CD4-positive, alpha-beta T cell treated with Interleukin-17A for 4 hours (primary cell): ENCODE measurements around the gene NOL11.
"Not testable (repeated sequence)": the region's sequence is repeated elsewhere in the genome, so short reads cannot be mapped to it uniquely, and the experiment has no call there.

Experiments used
- DNase-seq: peaks from one replicate; pipeline ENCODE4 v3.0.0-alpha.2; 2020; ENCODE audit warnings: mixed read lengths

The NOL11 gene

GRCh38 chr17:67717624-67718324 lies at the start of gene NOL11:
NOL11 (plus strand) TSS chr17:67717936; CDS start chr17:67717948, 12 bp downstream.
- peak; percentile 99 for DNase-seq

DNA sequence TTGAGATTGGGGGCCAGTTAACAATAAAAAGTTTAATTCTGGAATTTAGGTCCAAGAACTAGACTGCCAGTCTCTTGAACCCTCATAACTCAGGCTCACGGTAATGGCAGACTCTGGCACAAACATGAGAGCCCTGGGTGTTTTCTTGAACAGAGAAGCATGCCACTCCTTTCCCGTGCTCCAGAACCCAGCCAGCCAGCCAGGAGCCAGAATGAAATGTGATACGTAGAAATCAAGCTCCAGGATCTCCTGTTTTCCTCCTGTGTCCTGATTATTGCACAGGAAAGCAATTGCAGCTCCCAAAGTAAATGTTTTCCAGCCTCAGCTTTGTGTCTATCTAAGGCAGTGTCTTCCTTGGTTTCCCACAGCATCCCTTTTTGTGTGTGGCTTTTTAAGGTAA lies 46.2 kb upstream of the NOL11 start:
- DNase-seq, result no peak

DNA sequence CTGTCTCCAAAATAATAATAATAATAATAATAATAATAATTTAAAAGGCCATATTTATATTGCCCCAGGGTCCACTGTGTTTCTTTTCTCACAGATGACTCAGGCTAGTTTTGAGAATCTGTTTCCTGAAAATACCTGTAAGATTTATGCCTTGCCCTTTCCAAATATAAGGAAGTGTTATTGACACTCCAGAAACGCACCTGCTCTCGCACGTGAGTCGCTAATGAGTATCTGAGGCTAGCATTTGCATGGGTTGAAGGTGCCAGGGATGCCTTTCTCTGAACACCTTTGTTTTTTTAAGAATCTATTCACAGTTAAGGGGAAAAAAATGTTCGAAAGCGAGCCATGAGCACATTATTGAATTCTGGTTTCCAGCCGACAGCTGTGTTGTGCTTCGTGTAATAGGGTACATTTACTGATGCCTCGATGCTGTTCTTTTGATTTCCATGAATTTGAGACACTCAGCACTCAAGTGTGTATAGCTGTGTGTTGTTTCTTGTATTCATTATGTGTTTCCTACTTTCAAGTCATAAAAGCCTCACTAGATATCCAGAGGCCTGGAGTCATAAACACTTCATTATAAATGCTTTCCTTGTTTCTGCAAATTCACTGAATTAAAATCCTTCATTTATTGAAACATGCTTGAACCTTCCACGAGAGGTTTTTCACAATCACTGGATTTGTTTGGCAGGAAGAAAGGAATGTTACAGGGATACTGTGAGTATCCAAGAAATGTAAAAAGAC lies 45.0 kb upstream of the NOL11 start:
- DNase-seq, result no peak

DNA sequence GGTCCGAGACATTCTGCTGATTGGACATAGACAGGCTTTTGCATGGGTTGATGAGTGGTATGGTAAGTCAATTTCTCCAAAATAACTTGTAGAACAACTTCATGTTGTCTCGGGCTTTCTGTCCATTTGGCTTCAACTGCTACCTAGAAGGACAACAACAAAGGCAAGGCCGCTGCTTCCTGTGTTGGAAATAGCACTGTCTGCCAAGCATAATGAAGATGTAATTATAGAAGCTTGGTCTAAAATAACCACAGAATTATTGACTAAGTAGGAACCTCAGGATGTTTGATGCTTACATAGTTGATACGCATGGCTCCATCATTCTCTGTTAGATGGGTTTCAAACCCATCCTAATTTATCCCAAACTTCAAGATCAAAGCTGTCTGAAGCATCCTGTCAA lies 42.3 kb upstream of the NOL11 start:
- no peak for DNase-seq

DNA sequence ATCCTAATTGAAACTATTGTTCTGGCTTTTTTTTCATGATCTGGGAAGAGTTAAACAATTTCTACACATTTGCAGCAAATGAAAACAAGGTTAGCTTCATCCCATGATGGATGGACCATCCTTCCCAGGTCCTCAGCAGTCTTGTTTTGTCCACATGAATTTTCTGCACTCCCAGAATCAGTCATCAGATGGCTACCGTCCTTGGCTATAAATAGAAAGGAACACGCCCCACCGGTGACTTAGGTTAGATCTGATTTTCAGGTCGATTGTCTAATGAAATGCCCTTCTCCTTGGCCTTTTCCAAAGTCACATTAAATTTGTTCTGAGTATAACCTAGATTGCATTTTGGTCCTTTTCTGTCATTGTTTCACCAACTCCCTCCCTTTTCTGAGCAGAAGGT lies 41.4 kb upstream of the NOL11 start:
- DNase-seq, result no peak

DNA sequence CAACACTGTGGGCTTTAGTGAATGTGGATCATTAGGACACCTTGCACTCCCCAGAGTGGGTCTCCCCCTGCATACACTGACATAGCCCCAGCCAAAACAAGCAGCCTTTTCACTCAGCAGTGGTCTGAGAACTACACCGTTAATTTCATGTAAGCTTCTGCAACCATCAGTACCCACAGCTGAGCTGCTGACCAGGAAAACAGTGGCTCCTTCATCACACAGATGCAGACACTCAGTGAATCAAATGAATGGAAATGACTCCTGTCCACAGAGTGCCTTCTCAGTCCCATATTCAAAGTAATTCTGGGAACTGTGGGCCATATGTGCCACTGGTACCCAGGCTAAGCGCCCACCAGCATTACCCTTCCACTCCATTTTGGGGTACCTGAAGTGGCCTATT lies 39.3 kb upstream of the NOL11 start:
- no peak for DNase-seq

GRCh38 chr17:67679225-67679624 lies 38.5 kb upstream of the NOL11 start:
- no peak for DNase-seq

- DNase-seq, result no peak
These were observed 38.0 kb upstream of the NOL11 start for GRCh38 chr17:67679721-67680120.

- DNase-seq, result no peak
These were observed 37.1 kb upstream of the NOL11 start for GRCh38 chr17:67680445-67681224.

GRCh38 chr17:67682196-67682595 lies 35.5 kb upstream of the NOL11 start:
- DNase-seq, result no peak

GRCh38 chr17:67685351-67685750 lies 32.4 kb upstream of the NOL11 start:
- DNase-seq, result no peak

DNA sequence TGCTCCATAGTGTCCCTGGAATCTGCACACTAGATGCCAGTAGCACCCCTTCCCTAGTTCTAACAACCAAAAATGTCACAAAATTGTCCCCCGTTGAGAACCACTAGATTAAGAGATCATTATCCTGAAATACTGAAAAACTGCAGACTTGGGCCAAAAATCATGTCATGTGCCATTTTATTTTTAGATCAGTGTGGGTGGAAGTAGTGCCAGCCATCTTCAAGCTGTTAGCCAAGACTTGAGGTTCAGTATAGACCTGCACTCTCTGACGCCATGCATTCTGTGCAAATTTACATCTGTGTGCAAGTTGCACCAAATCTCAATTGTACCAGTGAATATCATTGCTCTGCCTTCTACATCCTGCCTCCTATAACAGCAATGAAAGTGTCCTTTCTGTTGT lies 31.5 kb upstream of the NOL11 start:
- DNase-seq, result no peak

DNA sequence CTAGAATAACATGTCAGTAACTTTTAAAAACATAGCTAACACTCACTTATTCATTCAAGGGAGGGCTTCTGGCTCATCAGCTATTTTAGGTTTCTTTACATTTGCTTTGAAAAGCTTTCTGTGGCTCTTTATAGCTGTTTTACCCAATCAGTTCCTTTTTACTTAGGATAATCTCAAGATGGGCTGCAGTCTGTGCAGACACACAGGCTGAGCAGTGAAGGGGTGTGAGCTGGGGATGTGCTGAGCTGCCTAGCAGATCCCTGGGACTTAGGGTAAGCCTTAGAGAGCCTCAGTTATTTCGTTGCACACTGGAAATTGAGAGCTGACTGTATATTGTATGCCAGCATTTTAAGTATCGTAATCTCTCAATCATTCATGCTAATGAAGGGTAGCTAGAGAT lies 30.2 kb upstream of the NOL11 start:
- no peak for DNase-seq

DNA sequence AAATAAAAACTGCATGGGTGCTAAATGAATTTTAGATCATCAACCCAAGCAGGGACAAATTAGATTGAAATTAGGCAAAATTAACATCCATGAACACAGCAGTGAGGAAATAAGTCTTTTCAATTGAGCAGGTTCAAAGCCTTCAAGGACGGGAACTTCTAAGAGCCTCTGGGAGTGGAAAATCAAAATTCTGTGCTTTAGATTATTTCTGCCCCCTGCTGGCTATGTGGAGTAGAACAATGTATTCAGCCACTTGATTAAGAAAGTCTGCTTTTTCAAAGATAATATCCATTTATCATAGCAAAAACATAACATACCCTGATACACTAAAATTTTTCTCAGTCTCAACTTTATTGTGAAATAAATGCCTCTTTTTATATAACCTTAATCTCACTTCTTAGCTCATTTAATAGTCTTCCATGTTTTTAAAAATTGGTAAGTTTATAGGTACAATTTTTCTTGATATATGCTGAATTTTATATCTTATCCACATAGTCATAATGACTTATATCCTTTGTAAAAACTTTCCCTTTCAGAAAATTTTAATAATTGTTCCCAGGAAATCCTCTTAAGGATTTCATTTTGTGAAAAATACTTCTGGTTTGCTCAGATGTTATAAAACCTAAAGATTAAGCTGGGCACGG lies 28.1 kb upstream of the NOL11 start:
- peak; percentile 65 for DNase-seq

DNA sequence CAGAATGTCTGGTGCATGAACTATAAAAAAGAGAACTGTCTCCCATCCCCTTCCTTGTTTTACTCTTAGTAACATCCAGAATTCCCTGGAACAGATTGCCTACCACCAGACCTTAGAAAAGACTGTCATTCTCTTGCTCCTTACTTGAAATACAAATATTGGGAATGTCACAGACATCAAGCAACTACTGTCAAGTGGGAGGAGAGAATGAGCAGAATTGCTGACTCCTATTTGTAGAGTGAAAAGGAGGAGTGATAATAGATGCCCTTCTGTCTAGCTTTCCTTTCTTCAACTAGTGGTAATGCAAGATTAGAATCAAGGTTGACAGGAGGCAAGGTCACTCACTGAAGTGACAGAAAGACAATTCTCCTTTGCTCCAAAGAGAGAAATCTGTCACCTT lies 23.9 kb upstream of the NOL11 start:
- no peak for DNase-seq

GRCh38 chr17:67696347-67696746 lies 21.4 kb upstream of the NOL11 start:
- DNase-seq, result no peak

GRCh38 chr17:67696853-67697498 lies 20.8 kb upstream of the NOL11 start:
- no peak for DNase-seq

- DNase-seq, result no peak
These were observed 17.6 kb upstream of the NOL11 start for GRCh38 chr17:67700037-67700724.

DNA sequence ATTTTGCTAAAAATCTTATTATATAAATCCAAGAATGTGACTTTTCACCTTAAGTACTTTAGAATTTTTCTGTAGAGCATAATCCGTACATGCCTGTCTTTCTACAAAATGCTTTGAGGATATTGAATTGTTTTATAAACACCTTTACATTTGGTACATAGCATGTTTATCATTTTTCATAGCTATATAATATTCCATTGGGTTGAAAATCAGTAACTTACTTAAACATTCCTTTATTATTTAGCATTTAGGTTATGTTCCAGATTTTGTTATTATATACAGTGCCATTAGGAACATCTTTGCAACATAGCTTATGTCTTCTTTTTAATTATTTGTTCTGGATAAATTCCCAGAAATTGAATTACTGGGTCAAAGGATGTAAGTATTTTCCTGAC lies 17.0 kb upstream of the NOL11 start:
- DNase-seq, result no peak

DNA sequence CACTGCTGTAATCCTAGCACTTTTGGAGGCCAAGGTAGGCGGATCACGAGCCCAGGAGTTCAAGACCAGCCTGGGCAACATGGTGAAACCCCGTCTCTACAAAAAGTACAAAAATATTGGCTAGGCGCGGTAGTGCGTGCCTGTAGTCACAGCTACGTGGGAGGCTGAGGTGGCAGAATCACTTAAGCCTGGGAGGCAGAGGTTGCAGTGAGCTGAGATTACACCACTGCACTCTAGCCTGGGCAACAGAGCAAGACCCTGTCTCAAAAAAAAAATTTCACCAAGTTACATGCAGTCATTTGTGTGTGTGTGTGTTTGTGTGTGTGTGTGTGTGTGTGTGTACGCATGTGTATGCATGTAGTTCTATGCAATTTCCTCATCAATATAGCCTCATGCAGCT lies 14.9 kb upstream of the NOL11 start:
- not testable (repeated sequence) for DNase-seq

- DNase-seq, result no peak
These were observed 10.3 kb upstream of the NOL11 start for GRCh38 chr17:67707442-67707841.

DNA sequence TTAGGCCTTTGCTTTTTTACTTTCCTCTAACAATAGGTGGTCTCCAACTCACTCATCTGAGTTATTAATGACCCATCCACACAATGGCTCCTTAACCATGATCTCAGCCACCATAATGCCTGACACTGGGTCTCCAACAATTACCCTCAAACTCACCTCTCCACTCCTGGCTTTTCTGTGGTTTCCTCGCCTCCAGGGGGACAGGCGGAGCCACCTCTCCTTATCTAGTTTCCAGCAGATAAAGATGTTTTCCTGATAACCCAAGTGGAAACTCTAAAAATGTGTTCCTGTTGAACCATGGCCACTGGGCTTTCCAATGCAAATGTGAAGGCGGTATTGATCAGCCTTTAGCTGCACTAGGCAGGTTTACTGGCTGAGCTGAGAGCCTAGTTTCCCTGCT lies 9.4 kb upstream of the NOL11 start:
- no peak for DNase-seq
